Embryonic facial prominence (tissue), 1 donor: ENCODE measurements around the gene SIPA1.
A peak's percentile ranks its signal among the peaks of the same experiment; 100 is the strongest.
"Not testable (repeated sequence)": the region's sequence is repeated elsewhere in the genome, so short reads cannot be mapped to it uniquely, and the experiment has no call there.

Source experiments
- DNase-seq: peaks from one replicate; pipeline ENCODE4 v3.0.0-alpha.2; 2016; ENCODE audit errors: extremely low spot score

The SIPA1 gene

GRCh38 chr11:65661599-65662246 is 23.8 kb downstream of the SIPA1 start:
- DNase-seq, result no peak

GRCh38 chr11:65662247-65662798 is 24.4 kb downstream of the SIPA1 start:
- no peak for DNase-seq

DNA sequence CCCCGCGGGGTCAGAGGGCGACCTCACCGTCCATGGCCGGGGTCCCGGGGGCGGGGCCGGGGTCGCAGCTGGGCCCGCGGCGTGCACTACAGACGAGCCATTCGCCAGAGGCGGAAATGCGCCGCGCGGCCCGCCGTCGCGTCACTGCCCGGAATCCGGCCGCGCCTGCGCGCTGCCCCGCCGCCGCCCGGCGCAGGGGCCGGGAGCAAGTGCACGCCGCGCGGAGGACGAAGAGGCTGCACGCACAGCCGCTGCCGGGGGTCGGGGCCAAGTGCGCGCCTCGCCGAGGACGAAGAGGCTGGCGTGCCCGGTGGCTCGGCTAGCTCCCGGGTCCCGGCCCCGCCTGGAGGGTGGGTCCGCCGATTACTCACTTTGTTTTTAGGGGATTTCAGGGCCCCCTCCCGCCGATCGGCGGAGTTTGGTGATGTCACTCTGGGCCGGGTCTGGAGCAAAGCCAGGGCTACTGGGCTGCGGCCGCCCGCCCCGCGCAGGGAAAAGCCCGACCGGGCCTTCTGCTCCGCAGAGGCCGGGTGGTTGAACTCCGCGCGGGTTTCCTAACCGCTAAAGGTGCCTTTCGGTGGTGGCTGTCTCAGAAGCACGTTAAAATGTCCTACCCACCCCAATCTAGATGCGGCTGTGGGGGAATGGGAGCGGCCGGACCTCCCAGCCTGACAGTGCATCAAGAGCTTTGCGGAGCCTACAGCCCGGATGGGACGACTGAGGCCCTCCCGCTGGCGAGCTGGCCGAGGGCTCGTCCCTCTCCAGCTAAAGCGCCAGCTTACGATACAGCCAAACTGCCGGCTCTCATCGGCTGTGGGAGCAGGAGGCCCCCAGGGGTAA is 25.1 kb downstream of the SIPA1 start, which contains the start of gene RELA:
Gene RELA, minus strand, starts transcription at position 118 of the 840 bp plus-strand sequence. Its CDS starts 84 bp downstream, at position 34.
- DNase-seq, result peak; percentile 84

- peak; percentile 56 for DNase-seq
Observed at GRCh38 chr11:65663639-65664200, 25.8 kb downstream of the SIPA1 start.

DNA sequence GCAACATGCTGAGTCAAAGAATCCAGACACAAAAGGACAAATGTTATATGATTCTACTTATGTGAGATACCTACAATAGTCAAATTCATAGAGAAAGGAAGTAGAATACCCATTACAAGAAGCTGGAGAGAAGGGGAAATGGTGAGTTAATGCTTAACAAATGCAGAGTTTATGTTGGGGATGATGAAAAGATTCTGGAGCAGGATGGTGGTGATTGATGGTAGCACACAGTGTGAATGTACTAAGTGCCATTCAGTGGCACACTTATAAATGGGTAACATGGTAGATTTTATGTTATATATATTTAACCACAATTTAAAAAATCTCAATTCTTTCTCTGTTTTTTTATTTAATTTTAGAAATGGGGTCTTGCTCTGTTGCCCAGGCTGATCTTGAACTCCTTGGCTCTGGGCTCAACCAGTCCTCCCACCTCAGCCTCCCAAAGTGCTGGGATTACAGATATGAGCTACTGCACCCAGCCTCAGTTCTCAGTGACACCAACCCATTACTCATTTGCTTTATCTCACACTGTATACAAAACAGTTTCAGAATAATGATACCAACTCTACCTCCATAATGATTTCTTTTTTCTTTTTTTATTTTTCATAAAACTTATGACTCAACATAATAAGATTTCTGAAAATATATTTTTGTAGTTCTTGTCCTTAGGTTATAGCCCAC is 34.4 kb downstream of the SIPA1 start:
- DNase-seq, result no peak

DNA sequence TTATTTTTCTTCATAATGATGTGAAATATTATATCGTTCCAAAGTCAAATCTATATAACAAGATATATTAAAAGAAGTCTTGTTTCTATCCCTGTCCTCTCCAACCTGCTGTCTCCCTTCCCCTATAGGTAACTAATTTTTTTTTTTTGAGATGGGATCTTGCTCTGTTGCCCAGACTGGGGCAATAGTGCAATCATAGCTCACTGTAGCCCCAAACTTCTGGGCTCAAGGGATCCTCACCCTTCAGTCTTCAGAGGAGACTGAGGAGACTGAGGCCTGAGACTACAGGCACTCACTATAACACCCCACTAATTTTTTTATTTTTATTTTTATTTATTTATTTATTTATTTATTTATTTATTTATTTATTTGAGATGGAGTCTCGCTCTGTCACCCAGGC is 35.1 kb downstream of the SIPA1 start:
- no peak for DNase-seq

DNA sequence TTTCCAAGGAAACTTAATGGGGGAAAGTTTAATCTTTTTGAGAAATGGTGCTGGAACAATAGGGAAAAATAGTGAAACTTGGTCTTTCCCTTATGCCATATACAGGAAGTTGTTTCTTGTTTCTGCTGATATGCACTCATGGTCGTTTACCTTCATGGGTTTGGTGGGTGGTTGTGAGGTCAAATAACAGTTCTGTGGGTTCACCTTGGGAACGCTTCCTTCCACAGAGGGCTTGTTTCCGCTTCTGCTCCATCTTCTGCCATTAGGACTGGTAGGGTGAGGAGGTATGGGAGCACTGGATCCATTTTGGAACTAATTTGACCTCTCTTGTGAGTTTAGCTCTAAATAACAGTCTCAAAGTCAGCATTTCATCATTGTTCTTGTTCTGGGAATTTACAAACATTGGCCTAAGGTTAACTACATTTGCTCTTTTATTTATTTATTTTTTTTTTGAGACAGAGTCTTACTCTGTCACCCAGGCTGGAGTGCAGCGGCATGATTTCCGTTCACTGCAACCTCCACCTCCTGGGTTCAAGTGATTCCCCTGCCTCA is 42.4 kb downstream of the SIPA1 start:
- no peak for DNase-seq

DNA sequence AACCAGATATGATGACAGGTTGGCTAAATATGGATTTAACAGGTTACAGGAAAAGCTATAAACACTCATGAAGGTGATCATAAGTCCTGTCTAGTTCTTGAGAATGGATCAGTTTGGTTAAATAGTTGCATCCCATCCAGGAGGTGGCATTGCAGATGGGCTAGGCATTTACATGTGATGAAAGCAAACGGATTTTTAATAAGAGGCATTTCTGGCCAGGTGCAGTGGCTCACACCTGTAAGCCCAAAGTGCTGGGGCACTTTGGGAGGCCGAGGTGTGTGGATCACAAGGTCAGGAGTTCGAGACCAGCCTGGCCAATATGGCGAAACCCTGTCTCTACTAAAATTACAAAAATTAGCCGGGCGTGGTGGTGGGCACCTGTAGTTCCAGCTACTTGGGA is 45.6 kb downstream of the SIPA1 start:
- not testable (repeated sequence) for DNase-seq

DNA sequence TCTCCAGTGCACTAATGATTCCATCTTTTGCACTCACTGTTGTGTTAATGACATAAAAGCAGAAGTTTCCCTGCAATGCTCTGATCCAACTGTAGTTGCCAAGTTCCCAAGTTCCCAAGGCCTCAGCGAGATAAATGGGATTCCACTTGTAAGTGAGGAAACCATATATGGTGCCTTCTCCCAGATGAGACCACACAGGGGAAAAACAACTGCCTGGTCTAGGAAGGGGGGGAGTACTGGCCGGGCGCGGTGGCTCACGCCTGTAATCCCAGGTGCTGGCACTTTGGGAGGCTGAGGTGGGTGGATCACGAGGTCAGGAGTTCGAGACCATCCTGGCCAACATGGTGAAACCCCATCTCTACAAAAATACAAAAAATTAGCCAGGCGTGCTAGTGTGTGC is 48.1 kb downstream of the SIPA1 start:
- no peak for DNase-seq

GRCh38 chr11:65691847-65692246 is 53.9 kb downstream of the SIPA1 start:
- DNase-seq, result not testable (repeated sequence)

DNA sequence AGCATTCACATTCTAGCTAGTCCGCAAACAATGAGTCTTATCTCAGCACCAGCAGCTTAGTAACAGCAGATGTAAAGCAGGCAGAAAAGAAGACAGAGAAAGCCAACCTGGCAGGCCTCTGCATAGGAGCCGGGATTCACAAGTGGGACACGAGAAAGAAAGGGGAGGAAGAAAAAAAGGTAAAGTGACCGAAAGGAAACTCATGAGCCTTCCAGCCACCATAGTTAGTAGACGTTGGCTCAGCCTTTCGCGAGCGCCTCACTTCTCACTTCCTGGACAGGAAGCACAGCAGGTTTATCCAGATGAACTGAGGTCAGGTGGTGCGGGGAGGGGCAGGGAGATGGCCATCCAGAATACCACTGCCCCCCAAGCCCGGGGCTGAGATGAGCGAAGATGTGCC is 54.5 kb downstream of the SIPA1 start:
- DNase-seq, result no peak

- no peak for DNase-seq
Observed at GRCh38 chr11:65695459-65696241, 57.7 kb downstream of the SIPA1 start.

GRCh38 chr11:65696802-65697552 is 59.1 kb downstream of the SIPA1 start:
- no peak for DNase-seq

- no peak for DNase-seq
Observed at GRCh38 chr11:65698205-65698604, 60.3 kb downstream of the SIPA1 start.

DNA sequence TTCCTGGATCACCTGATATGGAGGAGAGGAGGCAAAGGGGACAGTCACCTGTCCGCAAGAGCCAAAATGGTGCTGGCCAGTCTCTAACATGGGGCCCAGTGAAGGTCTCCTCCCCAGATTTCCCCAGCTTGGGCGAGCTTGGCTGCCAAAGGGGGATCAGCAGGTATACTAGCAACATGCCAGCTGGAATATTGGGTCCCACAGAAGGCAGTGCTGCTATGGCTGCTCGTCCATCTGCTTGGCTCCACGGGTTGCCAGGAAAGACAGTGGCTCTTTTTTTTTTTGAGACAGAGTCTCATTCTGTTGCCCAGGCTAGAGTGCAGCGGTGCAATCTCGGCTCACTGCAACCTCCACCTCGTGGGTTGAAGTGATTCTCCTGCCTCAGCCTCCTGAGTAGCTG is 61.4 kb downstream of the SIPA1 start:
- no peak for DNase-seq

- DNase-seq, result no peak
Observed at GRCh38 chr11:65700399-65700798, 62.5 kb downstream of the SIPA1 start.
